NCI-H1092 (cell line): Measurements from ENCODE around the gene MBNL2.
"Not testable (repeated sequence)": the region's sequence is repeated elsewhere in the genome, so short reads cannot be mapped to it uniquely, and the experiment has no call there.

Source experiments
- DNase-seq: peaks from one replicate; lab custom pipeline; 2025; lab: John Stamatoyannopoulos, UW

Gene MBNL2

DNA sequence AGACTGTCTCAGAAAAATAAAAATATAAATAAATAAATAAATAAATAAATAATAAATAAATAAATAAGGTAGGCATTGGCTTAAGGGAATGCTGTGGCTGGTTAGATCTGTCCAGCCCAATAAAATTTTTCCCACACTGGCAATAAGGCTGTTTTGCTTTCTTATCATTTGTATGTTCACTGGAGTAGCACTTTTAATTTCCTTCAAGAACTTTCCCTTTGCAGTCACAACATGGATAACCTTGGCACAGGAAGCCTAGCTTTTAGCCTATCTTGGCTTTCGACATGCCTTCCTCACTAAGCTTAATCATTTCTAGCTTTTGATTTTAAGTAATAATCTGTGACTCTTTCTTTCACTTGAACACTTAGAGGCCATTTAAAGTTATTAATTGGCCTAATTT, 129.9 kb downstream of the MBNL2 start:
- not testable (repeated sequence) for DNase-seq

DNA sequence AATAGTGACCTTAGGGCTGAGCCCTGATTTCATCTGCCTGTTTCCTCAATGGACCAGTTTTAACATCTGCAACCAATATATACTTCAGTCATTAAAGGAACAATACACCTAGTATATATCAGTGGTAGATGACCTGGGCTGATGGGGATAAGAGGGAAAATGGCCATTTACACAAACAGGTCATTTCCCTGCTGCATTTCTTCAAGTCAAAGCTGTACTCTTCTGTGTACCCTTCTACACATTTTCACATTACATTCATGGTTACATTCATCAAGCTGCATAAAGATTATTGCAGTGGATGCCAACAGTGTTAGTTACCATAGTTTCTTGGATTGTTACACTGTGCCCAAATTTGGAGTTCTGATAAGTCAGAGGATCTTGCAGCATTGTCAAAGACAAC, 130.7 kb downstream of the MBNL2 start:
- DNase-seq = no peak

DNA sequence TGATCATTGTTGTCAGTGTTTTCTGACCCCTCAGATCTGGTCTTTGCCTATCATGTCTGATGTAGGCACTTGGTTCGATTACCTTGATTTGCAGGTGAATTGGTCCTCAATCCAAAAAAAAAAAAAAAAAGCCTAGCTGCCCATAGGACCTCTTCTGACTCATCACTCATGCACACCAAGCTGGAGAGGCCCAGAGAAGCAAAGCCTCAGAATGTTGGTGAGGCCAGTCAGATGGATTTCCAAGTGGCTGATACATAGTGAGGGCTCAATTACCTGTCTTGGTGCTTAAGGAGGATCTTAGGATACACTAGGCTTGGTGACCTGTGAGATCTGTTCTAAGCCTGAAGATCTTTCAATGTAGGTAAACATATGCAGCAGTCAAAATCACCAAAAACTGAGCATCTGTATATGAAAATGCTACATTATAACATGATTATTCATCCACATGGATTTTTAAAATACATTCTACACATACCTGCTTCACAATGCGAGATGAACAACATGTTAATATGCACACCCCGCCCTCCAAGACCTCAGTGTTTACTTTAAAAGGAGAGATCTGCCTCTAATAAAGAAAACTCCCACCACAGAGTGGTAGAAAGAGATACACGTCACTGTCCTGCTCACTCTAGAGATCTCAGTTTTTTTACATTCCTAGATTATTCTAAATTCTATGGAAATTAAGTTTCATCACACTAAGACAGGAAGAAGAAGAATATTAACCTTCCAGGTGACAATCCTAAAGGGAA, 132.0 kb downstream of the MBNL2 start:
- DNase-seq = no peak

DNA sequence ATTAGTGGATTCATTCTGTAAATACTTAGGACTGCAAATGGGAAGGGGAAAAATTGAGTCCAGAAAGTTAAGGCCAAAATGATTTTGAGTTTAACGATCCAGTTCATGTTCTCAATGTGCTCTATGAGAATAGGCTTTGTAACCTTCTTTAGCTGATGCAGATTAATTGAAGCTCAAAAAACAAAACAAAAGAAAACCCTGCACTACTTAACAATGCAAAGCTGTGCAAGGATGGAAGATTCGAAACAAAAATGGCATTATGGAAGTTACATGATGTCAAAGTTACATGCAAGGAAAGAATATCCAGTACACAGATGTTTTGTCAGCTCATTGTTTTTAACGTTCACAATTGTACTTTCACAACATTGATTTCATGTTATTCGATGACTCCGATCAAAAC, 132.7 kb downstream of the MBNL2 start:
- no peak for DNase-seq

DNA sequence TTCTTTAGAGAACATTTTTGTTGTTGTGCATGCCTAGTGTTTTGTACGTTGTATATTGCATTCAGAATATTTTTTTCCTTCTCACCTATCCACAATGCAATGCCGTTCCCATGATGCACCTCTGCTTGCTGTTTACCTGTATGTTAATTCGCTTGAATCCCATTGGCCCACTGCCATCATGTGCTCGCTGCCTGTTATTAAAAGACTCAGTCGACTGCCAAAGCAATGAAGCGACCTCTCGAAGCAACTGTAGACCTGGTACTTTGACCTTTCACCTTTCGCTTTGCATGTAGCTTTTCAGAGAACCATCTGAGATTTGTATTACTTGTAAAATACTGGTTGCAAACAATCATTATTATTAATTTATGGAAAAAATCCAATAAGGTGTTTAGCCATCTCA, 134.5 kb downstream of the MBNL2 start:
- DNase-seq = no peak

DNA sequence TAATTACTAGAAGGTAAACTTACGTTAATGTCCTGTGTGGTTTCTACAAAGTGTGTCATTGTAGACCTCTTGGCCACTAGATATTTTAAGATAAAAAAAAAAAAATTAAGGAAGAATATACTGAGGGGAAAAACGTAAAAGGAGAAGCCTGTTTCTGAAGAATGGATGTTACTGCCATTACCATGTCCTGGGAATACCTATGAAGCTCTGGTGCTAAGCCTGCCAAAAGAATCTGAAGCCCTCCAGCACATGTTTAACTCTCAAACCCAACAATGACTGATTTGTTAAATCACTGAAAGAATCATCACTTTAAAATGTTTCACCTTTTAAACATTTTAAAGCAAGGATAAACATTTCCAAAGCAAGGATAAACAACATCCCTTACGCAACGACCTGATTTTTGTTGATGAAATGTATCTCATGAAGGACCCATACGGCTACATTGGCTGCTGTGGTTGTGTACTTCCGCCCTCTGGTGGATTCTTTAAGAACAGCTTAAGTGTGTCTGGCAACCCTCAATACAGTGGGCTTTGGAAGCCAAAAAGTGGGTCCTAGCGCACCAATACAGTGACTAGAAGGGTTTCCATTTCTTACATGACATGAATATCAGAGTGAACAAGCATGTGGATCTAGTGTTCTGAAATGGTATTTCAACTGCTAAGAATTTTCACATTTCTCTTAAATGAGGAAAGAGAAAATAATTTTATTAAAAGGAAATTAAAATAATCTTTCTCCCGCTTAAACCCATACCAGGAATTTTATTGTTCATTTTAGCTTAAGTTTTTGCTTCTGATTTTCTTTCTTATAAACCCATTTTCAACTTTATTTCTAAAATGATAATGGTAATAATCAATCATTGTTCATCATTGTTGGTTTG, 137.3 kb downstream of the MBNL2 start:
- peak; percentile 70 for DNase-seq

DNA sequence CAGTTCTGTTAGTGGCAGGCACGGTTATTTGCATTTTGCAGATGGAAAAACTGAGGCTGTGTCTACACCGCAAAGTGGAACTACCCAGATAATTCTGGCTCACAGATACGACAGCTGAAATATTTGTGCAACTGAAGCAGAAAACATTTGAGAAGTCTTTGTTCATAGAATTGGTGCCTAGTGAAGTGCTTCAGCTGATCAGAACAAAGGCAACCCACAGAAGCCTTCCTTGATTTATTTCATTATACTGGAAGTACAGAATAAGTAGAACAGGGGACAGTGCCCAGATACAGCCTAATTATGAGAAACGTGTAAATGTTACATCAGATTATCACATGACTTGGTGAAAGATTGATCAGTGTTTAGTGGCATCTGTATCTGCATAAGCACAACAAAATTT, 138.5 kb downstream of the MBNL2 start:
- DNase-seq = no peak

DNA sequence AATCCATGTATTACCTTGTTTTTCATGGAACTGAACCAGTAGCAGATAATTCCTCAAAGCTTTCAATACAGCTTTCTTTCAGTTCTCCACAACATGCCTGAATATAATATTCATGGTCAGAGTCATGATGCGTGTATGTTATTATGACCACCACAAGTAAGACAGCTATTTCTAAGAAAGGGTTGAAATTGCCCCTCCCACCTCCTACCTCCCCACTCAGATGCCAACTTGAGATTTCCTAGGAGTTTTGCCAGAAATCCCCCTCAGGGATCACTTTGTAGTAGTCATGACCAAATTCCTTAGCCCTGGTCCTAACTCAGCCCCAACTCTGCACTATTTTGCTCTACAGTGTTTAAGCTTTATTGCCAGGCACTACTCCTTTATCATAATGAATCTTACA, 141.9 kb downstream of the MBNL2 start:
- no peak for DNase-seq

DNA sequence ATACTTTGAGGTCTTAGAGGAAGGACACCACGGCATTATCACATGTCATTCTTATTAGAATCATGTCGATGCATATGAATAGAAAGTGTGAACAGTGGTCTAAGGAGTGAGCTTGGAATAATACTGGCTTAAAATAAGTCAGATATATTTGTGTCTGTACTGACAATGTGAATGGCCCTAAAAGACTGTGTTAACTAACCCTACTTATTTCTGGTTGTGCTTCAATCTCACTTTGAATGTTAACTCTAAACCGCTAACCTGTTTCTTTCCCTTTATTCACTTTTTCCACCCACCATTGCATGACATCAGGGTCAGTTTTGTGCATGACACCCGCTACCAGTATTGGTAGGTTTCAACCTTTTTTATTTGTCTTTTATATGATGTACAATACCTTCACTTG, 142.7 kb downstream of the MBNL2 start:
- no peak for DNase-seq

DNA sequence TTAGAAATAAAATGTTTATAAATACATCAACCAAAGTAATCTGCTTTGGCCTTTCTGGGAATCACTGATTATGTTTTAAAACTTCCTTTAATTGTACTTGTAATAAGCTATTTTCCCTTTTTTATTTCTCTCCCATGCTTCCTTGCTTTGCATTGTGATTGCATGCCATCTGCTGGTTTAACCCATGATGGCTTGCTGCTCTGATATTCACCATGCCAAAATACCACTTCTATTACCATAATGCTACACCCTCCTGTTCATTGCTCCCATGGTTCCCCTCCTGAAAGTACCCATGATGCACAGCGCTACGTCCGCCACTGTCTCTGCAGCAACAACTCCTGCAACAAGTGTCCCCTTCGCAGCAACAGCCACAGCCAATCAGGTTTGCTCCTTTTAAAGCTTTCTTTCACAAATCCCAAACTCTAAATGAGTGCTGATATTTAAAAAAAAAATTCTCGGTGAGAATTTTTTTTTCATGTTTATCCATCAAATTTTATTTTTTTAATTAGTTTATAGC, 144.1 kb downstream of the MBNL2 start:
- DNase-seq = no peak

DNA sequence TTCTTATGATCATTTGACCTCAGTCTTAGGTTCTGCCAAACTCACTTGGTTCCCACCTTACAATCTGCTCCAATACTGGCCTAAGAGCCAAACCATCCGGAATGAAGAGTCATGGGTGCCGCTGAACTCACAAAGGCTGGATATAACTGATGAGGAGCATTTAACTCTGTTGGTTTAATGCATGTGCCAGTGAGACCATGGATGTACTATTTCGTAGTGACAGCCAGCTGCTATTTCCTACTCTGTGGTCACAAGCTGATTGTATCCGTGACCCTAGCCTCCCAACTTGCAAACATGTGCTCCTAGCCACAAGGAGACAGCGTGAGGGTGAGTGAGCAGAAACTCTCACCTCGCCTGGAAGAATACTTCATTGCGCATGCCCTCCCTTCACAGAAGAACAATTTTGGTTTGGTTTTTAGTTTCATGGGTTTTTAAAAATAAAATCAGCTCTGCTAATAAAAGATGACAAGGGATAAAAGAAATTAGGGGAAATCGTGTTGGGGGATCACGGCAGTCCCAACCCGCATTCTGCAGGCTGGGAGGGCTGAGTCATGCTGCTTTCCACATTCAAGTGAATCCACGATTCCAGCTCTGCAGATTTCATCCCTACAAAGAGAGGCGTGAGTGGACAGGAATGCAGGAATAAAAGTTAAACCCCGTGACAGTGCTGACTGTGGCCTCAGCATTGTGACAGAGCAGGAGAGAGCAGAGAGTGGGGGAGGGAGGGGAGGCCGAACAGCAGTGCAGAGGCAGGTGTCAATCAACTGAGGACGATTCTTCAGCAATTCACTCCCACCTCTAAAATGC, 145.1 kb downstream of the MBNL2 start:
- DNase-seq = no peak

DNA sequence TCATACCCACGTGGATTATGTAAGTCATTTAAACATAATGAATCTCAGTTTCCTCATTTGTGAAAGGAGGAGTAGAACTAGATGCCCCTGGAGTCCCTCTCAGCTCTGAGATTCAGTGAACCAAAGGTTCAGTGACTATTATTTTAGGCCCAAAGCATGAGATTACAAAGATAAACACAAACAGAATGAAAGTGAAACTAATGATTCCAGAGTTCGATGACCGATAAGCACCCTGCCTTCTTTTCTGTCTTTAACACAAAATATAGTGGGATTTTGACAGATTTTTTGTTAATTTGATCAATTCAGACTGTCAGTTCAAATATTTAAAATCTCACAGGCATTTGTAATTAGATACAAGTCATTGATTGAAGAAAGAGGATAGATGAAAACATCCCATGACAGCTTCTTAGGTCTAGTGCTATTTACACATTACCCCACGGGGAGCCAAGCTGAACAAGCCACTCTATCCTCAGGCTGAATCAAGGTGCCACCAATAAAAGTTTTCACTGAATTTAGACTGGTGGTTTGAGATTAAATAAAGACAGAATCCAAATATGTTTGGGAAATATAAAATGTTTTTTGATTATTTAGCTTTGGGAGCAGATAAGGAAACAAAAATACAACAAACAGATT, 147.2 kb downstream of the MBNL2 start:
- no peak for DNase-seq

DNA sequence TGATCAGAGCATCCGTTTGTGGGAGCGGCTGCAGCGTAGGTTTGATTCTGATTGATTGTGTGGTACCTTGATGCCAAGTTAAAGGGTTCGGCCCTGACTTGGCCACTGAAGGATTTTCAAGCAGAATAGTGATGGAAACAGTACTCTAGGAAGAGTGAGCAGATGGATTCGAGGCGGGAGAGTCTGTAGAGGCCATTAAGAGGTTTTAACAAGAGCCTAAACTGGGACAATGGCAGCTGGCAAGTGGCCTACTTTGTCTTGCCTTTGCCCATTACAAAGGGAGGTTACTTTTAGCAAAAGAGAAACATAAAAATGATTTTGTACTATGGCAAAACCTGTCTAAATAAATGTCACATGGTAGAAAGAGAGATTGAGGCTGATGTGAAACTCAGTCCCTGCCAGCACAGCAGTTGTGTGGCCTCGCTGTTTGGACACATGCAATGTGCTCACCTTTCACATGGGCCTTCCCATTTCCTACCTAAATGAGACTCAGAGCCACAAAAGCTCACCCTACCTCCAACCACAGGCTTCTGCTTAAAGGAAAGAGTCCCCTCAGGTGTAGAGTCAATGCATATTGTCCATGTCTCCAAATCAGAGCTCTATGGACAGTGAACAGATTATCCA, 149.5 kb downstream of the MBNL2 start:
- no peak for DNase-seq

DNA sequence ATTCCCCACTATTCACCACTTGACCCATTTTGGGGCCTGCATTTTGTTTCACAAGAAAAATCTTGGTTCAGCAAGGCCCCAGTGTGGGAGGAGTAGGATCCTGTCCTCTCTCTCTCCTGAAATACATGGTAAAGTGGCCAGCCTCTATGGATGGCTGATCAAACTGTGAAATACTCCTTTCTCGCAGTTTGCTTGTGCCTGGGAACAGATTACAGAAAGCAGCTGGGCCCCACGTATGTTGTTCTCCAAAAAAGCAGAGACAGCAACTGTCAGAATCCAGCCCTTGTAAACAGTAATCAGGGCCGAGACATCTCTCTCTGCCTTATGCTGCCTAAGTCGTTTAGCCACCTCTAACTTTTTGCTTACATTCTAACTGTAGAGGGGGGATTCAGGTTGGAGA, 150.8 kb downstream of the MBNL2 start:
- DNase-seq = no peak

DNA sequence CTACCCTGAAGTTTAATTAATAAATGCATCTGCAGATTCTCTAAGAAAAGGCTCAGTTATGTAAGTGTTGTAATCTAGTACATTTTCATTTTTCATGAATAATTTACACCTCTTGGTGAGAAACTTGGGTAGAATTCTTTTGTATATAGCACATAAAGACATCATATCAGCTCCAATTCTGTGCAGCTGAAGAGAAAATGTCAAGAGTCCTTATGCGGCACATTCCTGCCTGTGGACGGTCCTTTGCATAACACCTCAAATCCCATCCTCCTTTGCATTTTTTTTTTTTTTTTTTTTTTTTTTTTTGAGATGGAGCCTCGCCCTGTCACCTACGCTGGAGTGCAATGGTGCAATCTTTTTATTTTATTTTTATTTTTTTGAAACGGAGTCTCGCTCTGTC, 151.7 kb downstream of the MBNL2 start:
- no peak for DNase-seq

DNA sequence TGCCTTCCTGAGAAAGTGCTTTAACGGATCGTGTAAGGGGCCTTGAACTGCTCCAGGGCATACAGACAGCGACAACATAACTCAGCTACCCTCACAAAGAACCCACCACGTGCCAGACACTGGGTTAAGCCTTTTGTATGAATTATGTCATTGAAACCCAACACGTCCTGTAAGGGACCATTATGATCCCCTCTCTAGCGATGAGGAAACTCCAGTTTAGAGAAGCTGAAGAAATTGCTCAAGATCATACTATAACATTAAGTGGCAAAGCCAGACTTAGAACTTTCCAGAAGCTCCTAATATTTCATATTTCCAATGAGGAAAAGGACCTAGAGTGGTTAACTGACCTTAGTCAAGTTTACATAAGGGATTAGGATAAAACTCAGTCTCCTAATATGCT, 154.8 kb downstream of the MBNL2 start:
- no peak for DNase-seq

DNA sequence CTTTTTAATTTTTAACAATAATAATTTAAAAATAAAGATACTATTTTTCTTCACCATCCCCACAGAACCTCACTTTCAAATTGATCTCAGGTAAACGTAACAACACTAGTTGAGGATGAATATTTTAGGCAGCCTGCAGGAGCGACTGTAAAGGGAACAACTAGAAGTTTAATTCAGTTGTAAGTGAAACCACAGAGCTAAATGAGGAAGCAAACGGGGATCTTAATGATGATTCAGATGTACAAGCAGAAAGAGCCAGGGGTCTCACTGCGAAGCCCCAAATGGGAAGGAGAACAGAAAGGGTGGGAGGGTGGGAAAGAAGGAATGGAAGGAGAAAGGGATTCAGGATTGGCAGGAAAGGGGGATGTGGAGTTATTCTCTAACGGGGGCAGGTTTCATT, 157.3 kb downstream of the MBNL2 start:
- no peak for DNase-seq

DNA sequence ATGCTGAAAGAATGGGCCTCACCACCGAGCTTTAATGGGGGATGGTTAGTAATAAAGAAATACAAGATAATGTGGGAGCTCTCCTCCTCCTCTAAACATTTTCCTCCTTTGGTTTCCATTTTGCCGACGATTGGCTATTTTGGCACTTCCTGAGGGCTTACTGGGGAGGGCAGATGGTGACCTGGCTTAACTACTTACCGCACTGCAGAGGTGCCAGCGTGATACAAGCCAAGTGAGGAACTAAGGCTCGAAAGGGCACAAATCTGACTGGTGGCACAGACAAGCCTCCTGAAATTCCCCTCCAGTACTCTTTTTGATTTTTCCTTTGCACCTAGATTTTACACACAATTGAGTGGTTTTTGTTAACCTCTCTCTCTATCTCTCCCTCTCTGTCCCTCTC, 158.6 kb downstream of the MBNL2 start:
- no peak for DNase-seq

DNA sequence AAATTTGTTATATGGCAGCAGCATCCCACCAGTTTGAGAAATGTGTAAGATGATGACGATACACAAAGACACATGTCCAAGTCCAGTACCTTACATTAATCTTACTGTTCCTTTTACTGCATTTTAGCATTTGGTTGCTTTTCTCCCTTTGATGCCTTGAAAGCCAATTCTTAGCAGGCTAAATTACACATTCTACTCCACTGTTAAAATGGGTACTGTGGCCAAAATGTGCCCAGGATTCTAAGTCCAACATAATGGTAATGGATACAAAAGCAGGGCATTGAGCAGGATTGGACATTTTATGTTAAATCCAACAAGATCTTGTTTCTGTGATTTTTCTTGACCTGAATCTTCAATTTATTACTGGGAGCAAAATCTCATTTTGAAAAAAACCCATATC, 159.1 kb downstream of the MBNL2 start:
- DNase-seq = no peak

DNA sequence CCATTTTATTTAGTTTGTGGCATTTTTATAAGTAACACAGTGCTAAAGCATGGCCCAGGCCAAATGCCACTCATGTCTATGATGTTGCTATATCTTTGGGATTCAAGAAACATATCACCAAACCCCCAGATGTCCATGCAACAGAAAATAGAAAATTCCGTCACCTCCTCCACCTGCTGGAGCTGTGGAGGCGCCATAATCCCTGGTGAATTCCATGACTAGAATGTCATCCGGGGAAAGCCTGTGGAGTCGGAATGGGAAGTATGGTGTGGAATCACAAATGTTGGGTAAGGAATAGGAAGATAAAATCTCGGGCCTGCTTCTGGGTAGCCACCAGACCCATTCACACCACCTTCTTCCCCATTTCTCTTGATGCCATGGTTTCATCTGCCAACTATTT, 160.1 kb downstream of the MBNL2 start:
- DNase-seq = no peak

DNA sequence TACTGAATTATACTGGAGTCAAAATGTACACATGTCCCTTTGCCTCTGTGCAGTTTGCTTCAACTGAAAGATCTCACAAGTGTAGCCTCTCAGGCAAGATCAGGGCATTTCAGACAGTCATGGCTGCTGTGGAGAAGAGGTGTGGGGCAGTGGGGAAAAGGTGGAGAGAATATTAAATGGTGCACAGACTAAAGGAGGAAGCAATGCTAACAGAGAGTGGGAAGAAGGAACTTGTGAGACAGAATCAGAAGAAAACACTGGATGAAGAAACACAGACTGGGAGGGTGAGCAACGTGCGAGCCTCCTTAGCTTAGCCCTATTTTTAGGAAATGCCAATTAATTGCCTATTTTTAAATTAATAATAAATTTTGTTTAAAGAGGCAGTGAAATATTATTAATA, 162.2 kb downstream of the MBNL2 start:
- DNase-seq = no peak

DNA sequence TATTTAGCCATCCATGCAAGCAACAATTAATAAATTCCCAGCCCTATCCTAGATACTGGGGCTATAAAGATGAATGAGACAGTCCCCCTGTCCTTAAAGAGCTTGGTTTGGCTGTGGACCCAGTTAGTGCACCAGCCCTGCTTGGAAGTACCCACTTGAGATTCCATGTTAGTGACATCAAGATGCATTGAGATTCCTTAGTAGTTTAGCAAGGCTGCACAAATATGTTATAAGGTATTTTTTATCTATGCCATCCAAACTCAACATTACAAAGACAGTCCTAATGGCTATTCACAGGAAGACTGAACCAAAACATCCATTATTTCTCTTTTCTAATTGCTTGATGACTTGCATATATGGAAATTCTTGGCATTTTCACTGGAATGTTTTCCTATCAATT, 163.0 kb downstream of the MBNL2 start:
- DNase-seq = no peak
